ENCODE data around the gene RAMP1.

The RAMP1 gene

GRCh38 chr2:237956402-237956736 lies 96.9 kb downstream of the RAMP1 start:
- no peak for TF ChIP-seq CTCF (IDR thresholded peaks at IDR 0.05; ENCODE audit: insufficient read depth, low read depth, low read length, missing control alignments)
- H3K4me3 ChIP-seq (ENCODE audit: low read depth, low read length) = no peak overlapping the region
- DNase-seq (ENCODE audit: low read depth) = no peak

- DNase-seq (ENCODE audit: low read depth) = no peak
- TF ChIP-seq CTCF (IDR thresholded peaks at IDR 0.05; ENCODE audit: insufficient read depth, low read depth, low read length, missing control alignments) = no peak
- no peak overlapping the region for H3K4me3 ChIP-seq (ENCODE audit: low read depth, low read length)
Measured at GRCh38 chr2:237961637-237962036, 102.2 kb downstream of the RAMP1 start.

Data from GM12865 (cell line).